G401.6 (cell line): ENCODE results near the gene MPP2.
A peak's percentile ranks its signal among the peaks of the same experiment; 100 is the strongest.
"Not testable (repeated sequence)": the region's sequence is repeated elsewhere in the genome, so short reads cannot be mapped to it uniquely, and the experiment has no call there.

Source experiments
- FAIRE-seq: peaks from 2 replicates; lab custom pipeline; 2012; peaks lifted over from hg19 to GRCh38; lab: Jason Lieb, UNC

MPP2 gene

GRCh38 chr17:43927929-43928328, 20.6 kb upstream of the MPP2 start:
- not testable (repeated sequence) for FAIRE-seq

DNA sequence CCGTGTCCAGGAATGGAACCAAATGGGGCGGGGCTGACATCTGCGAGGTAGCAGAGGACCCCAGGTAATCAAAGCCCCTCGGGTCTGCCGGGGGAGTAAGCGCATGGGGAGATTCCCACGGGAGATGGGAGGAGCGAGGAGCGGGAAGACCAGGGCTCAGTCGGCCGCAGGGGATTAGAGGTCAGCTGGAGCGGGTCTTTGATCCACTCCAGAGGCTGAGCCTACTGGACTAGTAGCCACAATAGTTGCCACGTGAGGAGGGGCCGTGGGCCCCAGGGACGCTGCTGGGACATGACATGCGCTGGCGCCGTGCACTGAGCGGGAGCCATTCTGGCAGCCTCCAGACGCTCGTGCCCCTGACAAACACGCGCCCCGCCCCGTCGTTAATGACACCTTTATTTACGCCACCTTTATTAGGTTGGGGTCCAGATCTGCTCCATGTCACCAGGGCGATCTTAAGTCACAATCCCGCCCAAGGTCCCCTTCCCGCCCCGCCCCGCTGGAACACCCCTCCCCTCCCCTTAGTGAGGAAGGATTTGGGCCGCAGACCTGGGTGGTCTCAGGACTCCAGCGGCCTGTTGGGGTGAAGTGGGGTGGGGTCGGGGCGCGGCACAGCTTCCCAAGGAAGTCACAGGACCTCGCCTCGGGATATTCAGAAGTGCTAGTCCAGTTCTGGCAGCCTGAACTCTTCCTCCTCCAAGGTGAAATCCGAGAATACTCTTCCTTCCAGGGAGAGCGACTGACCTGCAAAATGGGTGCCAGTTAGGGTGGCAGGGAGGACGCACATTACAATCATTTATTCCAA, 19.9 kb upstream of the MPP2 start:
- FAIRE-seq: no peak

DNA sequence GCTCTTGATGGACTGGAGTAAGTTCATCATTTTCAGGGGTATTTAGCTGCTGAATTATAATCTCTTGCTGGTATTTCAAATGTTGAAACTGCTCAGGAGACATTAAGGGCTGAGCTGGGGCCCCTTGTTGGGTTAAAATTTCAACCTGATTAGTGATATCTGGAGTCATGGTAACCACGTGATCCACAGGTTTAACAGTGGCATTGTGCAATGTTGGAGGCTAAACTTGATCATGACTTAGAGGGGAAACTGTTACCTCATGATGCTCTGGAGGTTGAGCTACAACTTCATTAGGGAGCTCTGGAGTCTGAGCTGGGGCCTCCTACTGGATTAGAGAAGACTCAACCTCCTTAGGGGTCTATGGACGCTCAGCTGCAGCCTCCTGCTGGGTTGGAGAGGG, 17.2 kb upstream of the MPP2 start:
- FAIRE-seq: no peak

- no peak for FAIRE-seq
Measured at GRCh38 chr17:43920500-43921095, 13.3 kb upstream of the MPP2 start.

- FAIRE-seq: no peak
Measured at GRCh38 chr17:43918026-43918389, 10.7 kb upstream of the MPP2 start.

GRCh38 chr17:43917348-43918025, 10.2 kb upstream of the MPP2 start:
- no peak for FAIRE-seq

DNA sequence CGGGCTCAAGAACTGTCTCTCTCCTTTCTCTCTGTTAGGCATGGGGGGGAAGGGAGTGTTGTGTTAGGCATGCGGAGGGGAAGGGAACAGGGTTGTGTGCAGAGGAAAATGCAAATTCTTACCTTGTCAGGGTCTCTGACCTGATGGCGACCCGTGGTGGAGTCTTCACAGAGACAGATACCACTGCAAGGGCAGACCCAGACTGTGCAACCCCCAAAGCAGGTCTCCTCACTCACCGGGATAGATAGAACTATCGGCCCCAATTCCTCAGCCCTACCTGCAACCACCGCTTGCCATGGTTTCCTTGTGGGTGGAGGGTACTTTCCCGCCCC, 9.6 kb upstream of the MPP2 start:
- no peak for FAIRE-seq

DNA sequence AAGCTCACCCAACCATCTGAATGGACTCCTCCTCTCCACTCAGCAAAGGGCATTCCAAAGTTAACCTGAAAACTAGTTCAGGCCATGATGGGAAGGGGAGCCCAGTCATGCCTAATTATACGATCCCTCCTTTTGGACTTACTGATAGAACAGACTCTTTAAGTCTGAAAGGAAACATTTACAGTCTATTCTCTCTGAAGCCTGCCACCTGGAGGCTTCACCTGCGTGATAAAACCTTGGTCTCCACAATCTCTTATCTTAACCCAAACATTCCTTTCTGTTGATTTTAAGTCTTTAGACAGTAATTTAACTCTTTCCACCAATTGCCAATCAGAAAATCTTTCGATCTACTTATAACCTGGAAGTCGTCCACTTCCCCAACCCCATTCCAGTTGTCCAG, 9.0 kb upstream of the MPP2 start:
- no peak for FAIRE-seq

DNA sequence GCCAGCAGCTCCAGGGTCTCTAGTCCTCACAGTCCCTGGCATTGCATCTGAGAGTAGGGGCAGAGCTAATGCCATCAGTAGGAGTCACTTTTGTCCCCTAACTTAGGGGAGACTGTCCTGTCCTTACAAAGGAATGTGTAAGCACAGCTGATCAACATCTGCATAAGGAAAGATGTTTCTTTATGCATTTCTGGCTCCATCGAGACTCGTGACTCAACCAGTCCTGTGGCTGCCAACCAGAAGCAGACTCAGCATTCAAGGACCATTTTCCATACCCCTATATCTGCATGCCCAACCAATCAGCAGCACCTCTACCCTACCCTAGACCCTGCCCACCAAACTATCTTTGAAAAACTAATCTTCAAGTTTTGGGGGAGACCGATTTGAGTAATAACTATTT, 8.2 kb upstream of the MPP2 start:
- FAIRE-seq: no peak

GRCh38 chr17:43914451-43914850, 7.1 kb upstream of the MPP2 start:
- no peak for FAIRE-seq

DNA sequence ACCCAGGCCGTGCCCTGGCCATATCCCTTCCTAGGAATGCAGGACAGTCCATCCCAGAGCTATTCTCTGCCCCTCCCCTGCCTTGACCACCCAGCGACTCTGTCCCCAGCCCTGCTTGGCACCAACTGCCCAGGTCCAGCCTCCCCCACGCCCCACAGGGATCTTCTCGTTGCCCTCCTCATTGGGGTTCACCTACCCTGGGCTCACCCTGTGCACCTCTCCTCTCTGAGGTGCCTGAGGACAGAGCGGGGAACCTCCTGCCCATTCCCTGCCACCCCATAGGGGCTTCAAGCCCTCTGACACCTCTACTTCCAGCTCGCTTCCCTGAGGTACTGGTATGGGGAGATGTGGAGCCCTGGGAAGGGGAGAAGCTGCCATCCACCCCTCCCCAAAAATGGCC, 6.2 kb upstream of the MPP2 start:
- no peak for FAIRE-seq

DNA sequence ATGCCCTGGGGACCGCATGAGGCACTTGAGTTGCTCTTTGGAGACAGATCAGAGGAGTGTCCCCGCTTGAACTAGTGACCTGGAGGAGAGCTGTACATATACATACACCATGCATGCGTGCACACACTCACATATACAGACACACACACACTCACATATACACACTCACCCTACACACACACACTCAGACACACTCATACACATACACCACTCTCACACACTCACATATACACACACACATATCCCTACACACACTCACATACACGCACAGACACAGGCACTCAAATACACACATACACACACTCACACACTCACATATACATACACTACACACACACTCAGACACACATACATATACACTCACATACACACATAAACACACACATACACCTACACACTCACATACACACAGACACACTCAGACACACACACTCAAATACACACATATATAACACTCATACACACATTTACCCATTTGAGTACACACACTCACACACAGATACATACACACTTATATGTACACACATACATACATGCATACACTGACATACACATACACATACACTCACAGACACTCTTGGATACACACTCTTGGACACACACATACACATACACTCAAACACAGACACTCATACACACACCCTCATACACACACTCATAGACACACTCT, 5.4 kb upstream of the MPP2 start:
- no peak for FAIRE-seq

- FAIRE-seq: no peak
Measured at GRCh38 chr17:43911904-43912303, 4.6 kb upstream of the MPP2 start.

DNA sequence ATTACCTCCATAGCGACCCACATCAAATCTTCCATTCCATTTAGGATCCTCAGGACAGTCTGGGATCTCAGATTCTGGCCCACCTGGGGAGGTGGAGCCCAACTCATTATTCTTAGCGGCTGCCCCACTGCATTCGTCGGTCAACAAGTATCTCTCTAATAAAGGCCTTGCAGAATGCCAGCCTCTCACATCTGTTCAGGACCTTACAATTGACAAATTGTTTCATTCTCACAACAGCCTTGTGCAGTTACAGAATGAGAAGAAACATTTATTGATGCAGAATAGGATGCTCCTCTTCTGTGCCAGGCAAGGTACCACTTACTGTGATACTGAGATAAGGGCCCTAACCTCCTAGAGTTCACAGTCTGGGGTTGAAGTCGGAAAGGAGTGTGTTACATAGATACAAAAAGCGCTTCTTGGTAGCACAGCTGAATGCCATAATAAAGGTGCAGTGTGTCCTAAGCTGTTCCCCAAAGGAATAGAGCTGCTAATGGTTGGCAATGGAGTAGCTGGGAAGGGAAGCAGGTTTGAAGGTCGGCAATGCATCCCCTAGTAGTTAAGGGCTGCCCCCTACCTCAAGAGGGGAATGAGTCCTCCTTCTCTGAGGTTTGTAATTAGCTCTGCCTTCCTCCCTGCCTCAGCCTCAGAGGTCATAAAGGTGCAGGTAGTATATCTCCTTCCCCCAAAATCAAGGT, 2.3 kb upstream of the MPP2 start:
- FAIRE-seq: no peak

- peak; percentile 96 for FAIRE-seq
Measured at GRCh38 chr17:43907998-43908721, 824 bp upstream of the MPP2 start.

DNA sequence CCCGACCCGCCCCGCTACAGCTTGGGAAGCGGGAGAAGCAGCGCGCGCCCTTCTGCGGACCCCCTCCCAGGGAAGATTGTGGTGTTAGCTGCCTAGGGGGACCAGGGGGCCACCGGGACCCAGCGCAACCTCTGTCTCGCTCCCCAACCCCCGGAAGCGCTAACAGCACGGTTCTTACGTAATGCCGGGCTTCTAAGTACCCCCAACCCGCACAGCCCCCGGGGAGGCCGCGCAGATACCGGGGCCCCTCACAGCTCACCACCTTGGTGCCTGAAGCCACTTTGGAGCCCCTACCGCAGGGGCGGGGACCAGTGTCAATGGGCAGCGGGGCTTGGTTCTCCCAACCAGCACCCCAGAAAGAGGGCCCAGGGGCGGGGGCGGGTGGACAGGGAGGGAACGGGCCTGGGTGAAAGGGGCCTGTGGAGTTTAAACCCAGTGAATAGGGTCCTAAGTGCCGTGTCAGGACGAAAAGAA, 348 bp downstream of the MPP2 start:
- no peak for FAIRE-seq

- no peak for FAIRE-seq
Measured at GRCh38 chr17:43905985-43906852, 1.1 kb downstream of the MPP2 start.

GRCh38 chr17:43905400-43905984, 1.8 kb downstream of the MPP2 start:
- FAIRE-seq: no peak

- FAIRE-seq: peak; percentile 51
Measured at GRCh38 chr17:43901861-43902589, 5.3 kb downstream of the MPP2 start.
